ENCODE data around the gene GANAB.
"Not testable (repeated sequence)": the region's sequence is repeated elsewhere in the genome, so short reads cannot be mapped to it uniquely, and the experiment has no call there.

GANAB gene

GRCh38 chr11:62645946-62646824 is at the start of gene GANAB:
TSS of gene GANAB (minus strand) at chr11:62646613. CDS start at chr11:62646599, 14 bp downstream.
- DNase-seq = peak; percentile 100

DNA sequence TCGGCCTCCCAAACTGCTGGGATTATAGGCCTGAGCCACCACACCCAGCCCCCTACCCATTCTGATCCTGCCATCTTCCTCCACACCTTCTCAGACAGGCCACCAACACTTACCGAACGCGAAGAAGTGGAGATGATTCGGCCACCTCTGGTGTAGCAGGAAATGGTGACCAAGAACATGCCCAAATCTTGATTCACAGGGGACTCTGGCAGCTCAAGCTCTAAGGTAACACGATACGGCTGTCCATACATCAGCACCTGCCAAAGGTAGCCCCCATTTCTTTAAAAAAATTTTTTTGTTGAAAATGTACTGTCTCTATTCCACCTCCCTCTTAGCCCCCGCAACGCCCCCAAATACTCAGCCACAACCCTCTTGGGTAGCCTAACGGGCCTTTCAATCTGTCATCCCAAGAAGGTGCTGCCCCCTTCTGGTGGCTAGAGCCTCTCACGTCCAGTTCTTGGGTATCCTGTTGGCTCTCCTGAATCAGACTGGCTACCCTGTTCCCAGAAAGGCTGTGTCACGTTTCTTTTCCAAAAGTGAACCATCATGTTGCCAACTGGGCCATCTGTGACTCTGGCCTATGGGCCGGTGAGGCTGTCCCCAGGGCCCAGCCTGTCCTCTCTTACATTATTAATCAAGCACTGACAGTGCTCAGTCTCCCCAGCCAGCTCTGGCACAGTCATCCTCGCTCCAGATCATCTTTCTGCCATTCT is 48.2 kb upstream of the GANAB start:
- DNase-seq = peak; percentile 83

DNA sequence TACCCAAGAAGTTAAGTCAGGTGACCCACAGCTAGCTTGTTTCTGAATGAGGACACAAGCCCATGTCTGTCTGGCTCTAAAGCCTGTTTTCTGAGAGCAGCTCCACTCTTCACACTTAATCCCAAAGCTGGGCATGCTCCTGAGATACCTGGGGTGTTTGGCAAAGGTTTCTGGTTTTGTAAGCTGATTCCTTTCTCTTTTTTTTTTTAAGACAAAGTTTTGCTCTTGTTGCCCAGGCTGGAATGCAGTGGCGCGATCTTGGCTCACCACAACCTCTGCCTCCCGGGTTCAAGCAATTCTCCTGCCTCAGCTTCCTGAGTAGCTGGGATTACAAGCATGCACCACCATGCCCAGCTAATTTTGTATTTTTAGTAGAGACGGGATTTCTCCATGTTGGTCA is 47.2 kb upstream of the GANAB start:
- not testable (repeated sequence) for DNase-seq

DNA sequence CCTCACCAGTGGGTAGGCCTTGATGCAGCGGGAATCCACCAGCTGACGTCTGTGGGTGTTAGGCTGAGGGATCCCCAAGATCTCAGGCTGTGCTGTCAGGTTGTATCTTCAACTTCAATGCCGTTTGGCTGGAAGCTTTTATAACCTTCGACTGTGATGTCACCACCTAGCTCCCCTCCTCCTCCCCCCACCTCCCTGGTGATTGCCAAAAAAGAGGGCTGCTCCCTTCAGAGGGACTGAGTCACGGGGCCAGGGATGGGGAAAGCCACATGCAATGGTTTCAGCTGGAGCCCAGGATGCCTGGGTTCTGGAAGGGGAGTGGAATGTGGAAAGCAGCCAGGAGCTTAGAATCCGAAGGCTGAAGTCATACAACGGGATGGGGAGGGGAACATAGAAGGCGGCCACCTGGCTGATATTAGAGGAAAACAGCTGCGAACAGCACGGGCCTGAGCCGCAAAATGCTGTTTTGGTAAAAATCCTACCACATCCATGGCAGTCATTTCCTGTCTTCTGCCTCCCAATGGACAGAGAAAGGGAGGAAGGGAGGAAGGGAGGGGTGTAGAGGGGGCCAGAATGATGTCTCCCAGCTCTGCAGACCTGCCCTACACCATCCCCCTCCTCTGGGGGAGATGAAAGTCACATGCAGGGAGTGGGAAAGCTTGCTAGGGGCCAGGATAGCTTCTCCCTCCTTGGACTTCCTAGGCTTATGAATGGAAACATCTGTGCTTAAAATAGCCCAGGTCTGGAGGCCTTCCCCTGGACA is 43.2 kb upstream of the GANAB start, which contains the start of gene LRRN4CL:
Gene LRRN4CL, minus strand, starts transcription at position 110 of the 763 bp plus-strand sequence. CDS start 1,022 bp downstream, outside the sequence.
- no peak for DNase-seq

GRCh38 chr11:62688491-62688890 is 42.1 kb upstream of the GANAB start:
- DNase-seq = no peak

GRCh38 chr11:62687508-62688396 is 41.3 kb upstream of the GANAB start:
- no peak for DNase-seq

DNA sequence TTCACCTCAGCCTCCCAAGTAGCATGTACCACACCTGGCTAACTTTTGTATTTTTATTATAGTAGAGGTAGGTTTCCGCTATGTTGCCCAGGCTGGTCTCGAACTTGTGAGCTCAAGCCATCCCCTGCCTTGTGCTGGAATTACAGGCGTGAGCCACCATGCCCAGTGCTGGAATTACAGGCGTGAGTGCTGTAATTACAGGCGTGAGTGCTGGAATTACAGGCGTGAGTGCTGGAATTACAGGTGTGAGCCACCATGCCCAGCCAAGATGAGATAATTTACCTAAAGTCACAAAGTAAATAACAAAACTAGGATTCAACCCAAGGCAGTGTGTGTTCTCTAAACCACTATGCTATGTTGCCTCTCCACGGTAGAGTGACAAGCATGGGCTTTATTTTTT is 36.1 kb upstream of the GANAB start:
- DNase-seq = no peak

DNA sequence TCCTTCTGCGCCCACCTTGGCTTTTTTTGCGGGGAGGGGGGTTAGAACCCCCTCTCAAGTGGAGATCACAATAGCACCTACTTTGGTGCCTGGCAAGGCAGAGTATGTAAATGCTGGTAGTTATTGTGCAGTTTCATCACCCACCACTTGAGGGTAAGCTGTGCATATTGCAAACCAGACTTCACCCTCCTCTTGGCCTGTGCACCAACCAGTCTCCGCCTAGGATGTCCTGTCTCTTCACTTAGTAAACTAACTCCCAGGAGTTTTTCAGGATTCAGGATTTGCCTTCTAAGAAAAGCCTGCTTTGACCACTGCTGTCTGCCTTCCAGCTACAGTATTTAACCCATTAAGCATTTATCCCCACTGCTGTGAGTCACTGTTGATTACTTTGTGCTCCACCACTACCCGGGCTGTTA is 34.4 kb upstream of the GANAB start:
- peak; percentile 43 for DNase-seq

DNA sequence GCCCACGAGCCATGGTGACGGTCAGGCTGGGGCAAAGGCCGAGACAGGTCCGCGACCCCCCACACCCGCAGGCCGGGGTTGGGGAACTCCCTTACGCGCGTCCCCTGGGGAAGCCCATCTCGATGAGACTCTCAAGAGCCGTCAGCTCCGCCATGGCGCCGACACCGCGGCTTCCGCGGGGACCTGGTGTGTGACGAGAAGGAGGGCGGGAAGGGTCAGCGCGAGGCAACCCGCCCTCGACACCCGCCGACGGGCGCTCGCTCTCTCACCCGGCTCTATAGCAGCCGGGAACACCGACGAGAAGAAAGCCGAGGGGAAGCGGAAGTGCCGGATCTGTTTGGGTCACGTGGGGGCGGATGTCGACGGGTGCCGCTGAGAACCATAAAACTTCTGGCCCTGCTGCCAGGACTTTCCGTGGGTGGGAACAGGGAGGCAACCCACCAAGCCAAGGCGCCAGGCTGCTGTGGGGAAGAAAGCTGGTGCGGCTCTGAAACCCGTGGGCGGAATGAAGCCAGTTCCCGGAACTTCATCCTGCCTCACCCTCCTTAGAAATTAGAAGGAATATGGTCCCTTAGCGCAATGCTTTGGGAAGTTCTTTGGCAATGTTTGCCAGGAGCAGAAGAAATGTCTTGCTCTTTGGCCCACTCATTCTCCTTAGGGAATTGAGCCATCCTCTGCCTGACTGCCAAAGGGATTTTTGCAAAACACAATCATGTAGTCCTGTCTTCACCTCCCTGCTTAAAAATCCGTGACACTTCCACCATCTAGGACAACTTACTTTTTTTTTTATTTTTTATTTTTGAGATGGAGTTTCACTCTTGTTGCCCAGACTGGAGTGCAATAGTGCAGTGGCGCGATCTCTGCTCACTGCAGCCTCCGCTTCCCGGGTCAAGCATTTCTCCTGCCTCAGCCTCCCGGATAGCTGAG is 32.6 kb upstream of the GANAB start, which contains the start of gene UBXN1:
Gene UBXN1, minus strand, starts transcription at position 304 of the 927 bp plus-strand sequence. Its CDS starts 150 bp downstream, at position 154.
- peak; percentile 93 for DNase-seq

GRCh38 chr11:62678433-62678769 is 32.0 kb upstream of the GANAB start:
- DNase-seq = no peak

DNA sequence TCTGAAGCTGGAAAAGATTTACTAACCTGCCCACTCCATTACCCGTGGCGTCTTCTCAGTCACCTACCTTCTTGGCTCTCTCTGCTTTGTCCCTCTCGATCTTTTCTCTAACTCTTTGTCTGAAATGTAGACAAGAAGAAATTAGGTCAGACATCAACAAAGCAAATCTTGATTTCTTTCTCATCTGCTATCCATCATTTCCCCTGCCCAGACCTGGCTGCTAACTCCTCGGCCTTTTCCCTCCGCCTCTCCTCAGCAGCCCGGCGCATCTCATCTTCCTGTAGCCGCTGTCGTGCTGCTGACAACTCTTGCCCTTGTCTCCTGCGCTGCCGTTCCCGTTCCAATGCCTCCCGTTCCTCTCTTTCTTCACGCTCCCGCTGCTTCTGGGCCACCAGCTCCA is 31.3 kb upstream of the GANAB start:
- DNase-seq = no peak

DNA sequence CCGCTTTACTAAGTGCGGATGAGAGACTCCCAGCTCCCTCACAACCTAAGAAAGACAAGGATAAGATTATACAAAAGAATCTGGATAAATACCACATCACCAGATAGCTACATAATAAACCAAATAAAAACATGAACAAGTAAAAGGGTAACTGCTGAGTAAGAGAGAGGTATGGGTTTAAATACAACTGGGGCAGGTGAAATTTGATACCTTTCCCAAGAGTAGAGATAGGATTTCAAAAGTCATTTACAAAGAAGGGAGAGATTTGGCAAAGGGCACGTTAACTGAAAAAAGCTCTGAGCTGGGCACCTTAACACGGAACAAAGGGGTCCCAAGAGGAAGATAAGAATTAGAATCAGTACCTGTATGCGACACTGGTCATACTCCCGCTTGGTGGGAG is 30.7 kb upstream of the GANAB start:
- no peak for DNase-seq

- DNase-seq = no peak
These were observed 30.3 kb upstream of the GANAB start for GRCh38 chr11:62676698-62677097.

DNA sequence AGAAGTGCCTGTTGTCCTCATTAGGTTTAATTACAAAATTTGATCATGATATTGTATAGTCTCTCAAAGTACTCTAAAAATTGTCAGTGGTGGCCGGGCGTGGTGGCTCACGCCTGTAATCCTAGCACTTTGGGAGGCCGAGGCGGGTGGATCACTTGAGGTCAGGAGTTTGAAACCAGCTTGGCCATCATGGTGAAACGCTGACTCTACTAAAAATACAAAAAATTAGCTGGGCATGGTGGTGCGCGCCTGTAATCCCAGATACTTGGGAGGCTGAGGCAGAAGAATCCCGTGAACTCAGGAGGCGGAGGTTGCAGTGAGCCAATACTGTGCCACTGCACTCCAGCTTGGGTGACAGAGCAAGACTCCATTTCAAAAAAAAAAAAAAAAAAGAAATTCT is 29.0 kb upstream of the GANAB start:
- DNase-seq = not testable (repeated sequence)

GRCh38 chr11:62673196-62673525 is 26.7 kb upstream of the GANAB start:
- DNase-seq = no peak

DNA sequence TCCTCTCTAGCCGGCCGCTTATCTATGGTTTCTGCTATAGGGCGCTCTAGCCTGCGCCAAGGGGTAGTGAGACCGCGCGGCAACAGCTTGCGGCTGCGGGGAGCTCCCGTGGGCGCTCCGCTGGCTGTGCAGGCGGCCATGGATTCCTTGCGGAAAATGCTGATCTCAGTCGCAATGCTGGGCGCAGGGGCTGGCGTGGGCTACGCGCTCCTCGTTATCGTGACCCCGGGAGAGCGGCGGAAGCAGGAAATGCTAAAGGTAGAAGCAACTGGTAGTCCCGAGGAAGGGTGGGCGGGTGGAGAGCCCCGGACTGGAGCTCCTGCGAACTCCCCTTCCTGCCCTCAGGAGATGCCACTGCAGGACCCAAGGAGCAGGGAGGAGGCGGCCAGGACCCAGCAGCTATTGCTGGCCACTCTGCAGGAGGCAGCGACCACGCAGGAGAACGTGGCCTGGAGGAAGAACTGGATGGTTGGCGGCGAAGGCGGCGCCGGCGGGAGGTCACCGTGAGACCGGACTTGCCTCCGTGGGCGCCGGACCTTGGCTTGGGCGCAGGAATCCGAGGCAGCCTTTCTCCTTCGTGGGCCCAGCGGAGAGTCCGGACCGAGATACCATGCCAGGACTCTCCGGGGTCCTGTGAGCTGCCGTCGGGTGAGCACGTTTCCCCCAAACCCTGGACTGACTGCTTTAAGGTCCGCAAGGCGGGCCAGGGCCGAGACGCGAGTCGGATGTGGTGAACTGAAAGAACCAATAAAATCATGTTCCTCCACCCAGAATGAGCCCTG is 25.4 kb upstream of the GANAB start, which contains the start of the genes LBHD1 and UQCC3:
Gene LBHD1, minus strand, starts transcription at position 660 of the 782 bp plus-strand sequence. CDS start 2,236 bp downstream, outside the sequence.
Gene UQCC3, plus strand, starts transcription at position 66 of the 782 bp plus-strand sequence. Its CDS starts 73 bp downstream, at position 139.
- DNase-seq = peak; percentile 87

DNA sequence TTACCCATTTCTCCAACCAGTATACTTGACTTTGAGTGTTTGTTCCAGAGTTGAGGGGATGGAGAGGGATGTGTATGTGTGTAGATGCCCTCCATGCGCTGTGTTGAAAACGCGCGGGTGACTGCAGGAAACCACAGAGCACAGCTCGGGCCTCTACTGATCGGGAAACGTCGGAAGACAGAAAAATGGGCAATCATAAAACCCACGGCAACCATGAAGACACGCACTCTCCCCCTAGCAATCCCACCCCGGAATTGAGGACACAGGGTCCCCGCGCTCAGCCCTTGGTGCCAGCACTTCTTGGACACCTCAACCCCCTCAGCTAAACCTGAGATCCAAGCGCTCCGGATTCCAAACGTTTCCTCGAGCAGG is 24.8 kb upstream of the GANAB start:
- no peak for DNase-seq

- DNase-seq = no peak
These were observed 23.2 kb upstream of the GANAB start for GRCh38 chr11:62669420-62670161.

GRCh38 chr11:62667460-62667859 is 21.0 kb upstream of the GANAB start:
- no peak for DNase-seq

All from stimulated activated CD4-positive, alpha-beta T cell treated with anti-CD3 and anti-CD28 coated beads, Interleukin-15, amount 100 ng/mL, for 24 hours (primary cell).